Measurements from ENCODE around the gene CD101. TPM values are rescaled to one million over a fixed set of nuclear protein-coding genes. Genes with fewer than 3 reads are reported as not detected.
"Not testable (repeated sequence)": the region's sequence is repeated elsewhere in the genome, so short reads cannot be mapped to it uniquely, and the experiment has no call there.

The CD101 gene
- total RNA-seq, 5 donors from 2014 or later (not counting 1 experiment from before 2014, with no cell fraction given): 4.8 to 13.4 (median 5.3) TPM

- no peak overlapping the region for H3K27ac Mint-ChIP-seq
- Histone ChIP-seq H3K9me3 (no peaks in the 10 kb centered on the region), H3K27ac (ENCODE audit: low read length) (no peak overlapping the region), H3K36me3 (ENCODE audit: control insufficient read depth in 2 of 2, extremely low read depth in 1 of 2, insufficient read depth in 1 of 2, low read length in 1 of 2) (no peaks in the 10 kb centered on the region), H3K4me3 (ENCODE audit: control insufficient read depth in 1 of 2, extremely low read depth in 1 of 2, low read length in 1 of 2) (no peak overlapping the region), H3K4me1 (ENCODE audit: control insufficient read depth in 1 of 2, extremely low read depth in 1 of 2, insufficient read depth in 2 of 2, low read length in 2 of 2) (no peaks in the 10 kb centered on the region), H3K27me3 (replicated peaks in 1 of 2; ENCODE audit: control insufficient read depth in 2 of 2, extremely low read depth in 1 of 2, insufficient read depth in 2 of 2, low read length in 1 of 2) (no peaks in the 10 kb centered on the region)
- no peaks in the 10 kb centered on the region for H3K27me3 Mint-ChIP-seq
- ATAC-seq (replicated peaks in 1 of 4) (no peak), DNase-seq (no peak)
- ChIA-PET CTCF (no interaction called here), POLR2A (no interaction called here)
- H3K36me3 Mint-ChIP-seq: peaks cover 2% of the 10 kb centered on the region
- WGBS (ENCODE audit: insufficient coverage): 100% methylated on average over 3 of the region's 6 CpGs
- peaks cover 0 to 4% (median 0%) of the 10 kb centered on the region in 3 donors for H3K9me3 Mint-ChIP-seq
- no peaks in the 10 kb centered on the region for H3K4me1 Mint-ChIP-seq
- no peak overlapping the region for H3K4me3 Mint-ChIP-seq
Measured at GRCh38 chr1:116971965-116972673, 29.4 kb upstream of the CD101 start.

- Histone ChIP-seq H3K27me3 (replicated peaks in 1 of 2; ENCODE audit: control insufficient read depth in 2 of 2, extremely low read depth in 1 of 2, insufficient read depth in 2 of 2, low read length in 1 of 2) (no peaks in the 10 kb centered on the region), H3K4me3 (ENCODE audit: control insufficient read depth in 1 of 2, extremely low read depth in 1 of 2, low read length in 1 of 2) (no peak overlapping the region), H3K9me3 (no peaks in the 10 kb centered on the region), H3K36me3 (ENCODE audit: control insufficient read depth in 2 of 2, extremely low read depth in 1 of 2, insufficient read depth in 1 of 2, low read length in 1 of 2) (no peaks in the 10 kb centered on the region), H3K4me1 (ENCODE audit: control insufficient read depth in 1 of 2, extremely low read depth in 1 of 2, insufficient read depth in 2 of 2, low read length in 2 of 2) (no peaks in the 10 kb centered on the region), H3K27ac (ENCODE audit: low read length) (no peak overlapping the region)
- ChIA-PET POLR2A (no interaction called here), CTCF (no interaction called here)
- 80% methylated on average over 1 of the region's 2 CpGs for WGBS (ENCODE audit: insufficient coverage)
- H3K27me3 Mint-ChIP-seq: no peaks in the 10 kb centered on the region
- no peak overlapping the region for H3K4me3 Mint-ChIP-seq
- no peak for ATAC-seq (replicated peaks in 1 of 4)
- DNase-seq: no peak
- H3K9me3 Mint-ChIP-seq: peaks cover 0 to 4% (median 0%) of the 10 kb centered on the region in 3 donors
- no peak overlapping the region for H3K27ac Mint-ChIP-seq
- H3K4me1 Mint-ChIP-seq: no peaks in the 10 kb centered on the region
- H3K36me3 Mint-ChIP-seq: peaks cover 2% of the 10 kb centered on the region
Measured at GRCh38 chr1:116972674-116973030, 28.9 kb upstream of the CD101 start.

DNA sequence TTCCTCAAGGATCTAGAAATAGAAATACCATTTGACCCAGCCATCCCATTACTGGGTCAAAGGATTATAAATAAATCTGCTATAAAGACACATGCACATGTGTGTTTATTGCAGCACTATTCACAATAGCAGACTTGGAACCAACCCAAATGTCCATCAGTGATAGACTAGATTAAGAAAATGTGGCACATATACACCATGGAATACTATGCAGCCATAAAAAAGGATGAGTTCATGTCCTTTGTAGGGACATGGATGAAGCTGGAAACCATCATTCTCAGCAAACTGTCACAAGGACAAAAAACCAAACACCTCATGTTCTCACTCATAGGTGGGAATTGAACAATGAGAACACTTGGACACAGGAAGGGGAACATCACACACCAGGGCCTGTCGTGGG, 21.3 kb upstream of the CD101 start:
- H3K36me3 ChIP-seq (ENCODE audit: control insufficient read depth in 2 of 2, extremely low read depth in 1 of 2, insufficient read depth in 1 of 2, low read length in 1 of 2); H3K4me3 Mint-ChIP-seq; ATAC-seq (replicated peaks in 1 of 4); DNase-seq; POLR2A ChIA-PET; CTCF ChIA-PET; H3K4me3 ChIP-seq (ENCODE audit: control insufficient read depth in 1 of 2, extremely low read depth in 1 of 2, low read length in 1 of 2); H3K27me3 ChIP-seq (replicated peaks in 1 of 2; ENCODE audit: control insufficient read depth in 2 of 2, extremely low read depth in 1 of 2, insufficient read depth in 2 of 2, low read length in 1 of 2); H3K27ac ChIP-seq (ENCODE audit: low read length); H3K27me3 Mint-ChIP-seq; H3K9me3 Mint-ChIP-seq; H3K9me3 ChIP-seq; H3K36me3 Mint-ChIP-seq; H3K27ac Mint-ChIP-seq: not testable (repeated sequence)
- peaks cover 8 to 16% of the 10 kb centered on the region in 2 experiments for H3K4me1 ChIP-seq (ENCODE audit: control insufficient read depth in 1 of 2, extremely low read depth in 1 of 2, insufficient read depth in 2 of 2, low read length in 2 of 2)
- no CpG with 5 or more reads among the region's 1 CpG for WGBS (ENCODE audit: insufficient coverage)
- peaks cover 5 to 10% (median 7%) of the 10 kb centered on the region in 3 donors for H3K4me1 Mint-ChIP-seq

DNA sequence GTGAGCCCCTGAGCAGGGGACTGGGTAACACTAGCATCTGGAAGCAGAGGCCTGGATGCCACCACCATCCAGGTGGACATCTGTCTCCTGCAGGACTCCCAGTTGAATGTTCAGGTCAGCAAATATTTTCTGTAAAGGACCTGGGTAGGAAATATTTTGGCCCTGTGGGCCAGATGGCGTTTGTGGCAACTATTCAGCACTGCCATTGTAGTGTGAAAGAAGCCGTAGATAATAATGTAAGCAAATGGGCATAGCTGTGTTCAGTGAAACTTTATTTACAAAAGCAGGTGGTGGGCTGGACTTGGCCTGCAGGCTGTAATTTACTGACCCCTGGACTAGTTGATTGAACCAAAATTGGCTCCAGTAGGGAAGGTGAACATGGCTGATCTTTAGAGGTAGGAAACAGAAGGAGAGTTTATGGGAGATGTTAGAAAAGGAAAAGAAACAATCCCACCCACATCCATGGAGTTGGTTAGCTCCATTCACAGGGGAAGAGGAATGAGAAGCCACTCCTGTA, 20.0 kb upstream of the CD101 start:
- ATAC-seq (replicated peaks in 1 of 4) (no peak), DNase-seq (no peak)
- Mint-ChIP-seq H3K4me1 (peaks cover 13 to 18% (median 15%) of the 10 kb centered on the region in 3 donors), H3K36me3 (no peaks in the 10 kb centered on the region), H3K27ac (no peak overlapping the region), H3K9me3 (no peaks in the 10 kb centered on the region), H3K27me3 (no peaks in the 10 kb centered on the region), H3K4me3 (no peak overlapping the region)
- H3K27me3 ChIP-seq (replicated peaks in 1 of 2; ENCODE audit: control insufficient read depth in 2 of 2, extremely low read depth in 1 of 2, insufficient read depth in 2 of 2, low read length in 1 of 2): peaks cover 0 to 2% of the 10 kb centered on the region in 2 experiments
- H3K9me3 ChIP-seq: no peaks in the 10 kb centered on the region
- H3K4me1 ChIP-seq (ENCODE audit: control insufficient read depth in 1 of 2, extremely low read depth in 1 of 2, insufficient read depth in 2 of 2, low read length in 2 of 2): peaks cover 18 to 27% of the 10 kb centered on the region in 2 experiments
- 81% methylated on average over 2 of the region's 2 CpGs for whole genome bisulfite sequencing (ENCODE audit: insufficient coverage)
- H3K27ac ChIP-seq (ENCODE audit: low read length): no peak overlapping the region
- H3K4me3 ChIP-seq (ENCODE audit: control insufficient read depth in 1 of 2, extremely low read depth in 1 of 2, low read length in 1 of 2): no peak overlapping the region
- no peaks in the 10 kb centered on the region for H3K36me3 ChIP-seq (ENCODE audit: control insufficient read depth in 2 of 2, extremely low read depth in 1 of 2, insufficient read depth in 1 of 2, low read length in 1 of 2)
- ChIA-PET CTCF (no interaction called here), POLR2A (interaction anchor here in 1 of 2 donors (0.6 kb wide), 1 partner anchor 272 kb away, joined by 3 read pairs; no protein-coding TSS in a partner anchor)

DNA sequence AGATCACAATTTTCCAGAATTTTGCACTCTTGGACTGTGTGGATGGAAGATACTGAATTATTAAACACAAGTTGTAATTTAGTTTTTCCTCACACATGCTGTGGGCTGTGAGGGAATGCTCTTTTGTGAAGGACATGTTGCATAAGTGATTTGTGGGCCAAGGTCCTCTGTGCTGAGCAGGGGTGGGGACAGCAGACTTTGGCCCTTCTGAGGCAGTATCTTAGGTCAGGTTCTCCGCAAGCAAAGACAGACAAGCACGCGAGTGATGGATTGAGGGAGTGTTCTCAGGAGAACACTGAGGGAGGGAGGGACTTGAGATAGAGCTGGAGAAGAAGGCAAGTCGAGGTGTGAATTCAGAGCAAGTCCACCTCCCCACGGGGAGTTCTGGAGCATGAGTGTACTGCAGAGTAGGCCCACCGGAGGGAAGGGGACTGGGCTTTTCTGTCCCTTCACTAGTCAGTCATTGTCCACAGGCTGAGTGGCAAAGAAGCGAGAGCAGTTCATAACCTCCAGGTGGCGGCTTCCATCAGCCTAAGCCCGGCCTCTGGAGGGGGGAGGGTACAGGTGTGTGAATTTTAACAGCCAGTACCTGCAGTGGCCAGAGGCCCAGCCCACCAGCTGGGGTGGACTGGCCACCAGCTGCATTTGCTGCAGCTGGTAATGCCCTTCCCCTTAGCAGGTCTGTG, 19.1 kb upstream of the CD101 start:
- WGBS (ENCODE audit: insufficient coverage): 86% methylated on average over 6 of the region's 9 CpGs
- Mint-ChIP-seq H3K4me1 (peaks cover 21 to 27% (median 24%) of the 10 kb centered on the region in 3 donors), H3K9me3 (no peaks in the 10 kb centered on the region), H3K36me3 (no peaks in the 10 kb centered on the region), H3K4me3 (no peak overlapping the region), H3K27me3 (no peaks in the 10 kb centered on the region), H3K27ac (peak overlapping the region in 1 of 2 donors; percentile 35)
- ATAC-seq (replicated peaks in 1 of 4): no peak
- no peak for DNase-seq
- H3K36me3 ChIP-seq (ENCODE audit: control insufficient read depth in 2 of 2, extremely low read depth in 1 of 2, insufficient read depth in 1 of 2, low read length in 1 of 2): no peaks in the 10 kb centered on the region
- POLR2A ChIA-PET: interaction anchor here in 1 of 2 donors (0.9 kb wide), 1 partner anchor 78 kb away, joined by 8 read pairs; the partner anchor contains the start of gene TTF2
- no peaks in the 10 kb centered on the region for H3K9me3 ChIP-seq
- no peak overlapping the region for H3K4me3 ChIP-seq (ENCODE audit: control insufficient read depth in 1 of 2, extremely low read depth in 1 of 2, low read length in 1 of 2)
- H3K4me1 ChIP-seq (ENCODE audit: control insufficient read depth in 1 of 2, extremely low read depth in 1 of 2, insufficient read depth in 2 of 2, low read length in 2 of 2): peaks cover 27 to 28% of the 10 kb centered on the region in 2 experiments
- H3K27ac ChIP-seq (ENCODE audit: low read length): no peak overlapping the region
- CTCF ChIA-PET: interaction anchor here (0.6 to 0.7 kb wide), 2 partner anchors 9 to 202 kb away, joined by 3 read pairs; no protein-coding TSS in a partner anchor
- peaks cover 0 to 3% of the 10 kb centered on the region in 2 experiments for H3K27me3 ChIP-seq (replicated peaks in 1 of 2; ENCODE audit: control insufficient read depth in 2 of 2, extremely low read depth in 1 of 2, insufficient read depth in 2 of 2, low read length in 1 of 2)

DNA sequence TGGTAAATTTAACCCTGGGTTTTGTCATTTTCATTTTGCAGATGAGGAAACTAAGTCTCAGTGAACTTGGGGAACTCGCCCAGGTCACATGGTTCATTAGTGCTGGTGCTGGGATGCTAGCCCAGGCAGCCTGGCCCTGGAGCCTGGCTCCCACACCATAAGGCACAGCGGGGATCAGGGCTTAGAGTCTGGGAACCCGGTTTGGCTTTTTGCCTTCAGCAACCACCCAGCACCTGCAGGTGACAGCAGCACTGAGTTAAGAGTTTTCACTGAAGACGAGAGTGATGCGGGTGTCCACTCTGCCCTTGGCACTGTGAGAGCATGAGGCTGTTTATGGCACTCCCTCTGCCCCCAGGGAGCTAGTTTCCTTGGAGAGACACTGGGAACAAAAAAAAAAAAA, 18.4 kb upstream of the CD101 start:
- H3K27me3 Mint-ChIP-seq: no peaks in the 10 kb centered on the region
- DNase-seq: no peak
- no peak for ATAC-seq (replicated peaks in 1 of 4)
- H3K4me3 Mint-ChIP-seq: no peak overlapping the region
- Histone ChIP-seq H3K4me1 (ENCODE audit: control insufficient read depth in 1 of 2, extremely low read depth in 1 of 2, insufficient read depth in 2 of 2, low read length in 2 of 2) (peaks cover 33 to 35% of the 10 kb centered on the region in 2 experiments), H3K27me3 (replicated peaks in 1 of 2; ENCODE audit: control insufficient read depth in 2 of 2, extremely low read depth in 1 of 2, insufficient read depth in 2 of 2, low read length in 1 of 2) (peaks cover 0 to 3% of the 10 kb centered on the region in 2 experiments), H3K4me3 (ENCODE audit: control insufficient read depth in 1 of 2, extremely low read depth in 1 of 2, low read length in 1 of 2) (no peak overlapping the region), H3K27ac (ENCODE audit: low read length) (no peak overlapping the region), H3K9me3 (no peaks in the 10 kb centered on the region), H3K36me3 (ENCODE audit: control insufficient read depth in 2 of 2, extremely low read depth in 1 of 2, insufficient read depth in 1 of 2, low read length in 1 of 2) (no peaks in the 10 kb centered on the region)
- no peaks in the 10 kb centered on the region for H3K36me3 Mint-ChIP-seq
- no peaks in the 10 kb centered on the region for H3K9me3 Mint-ChIP-seq
- ChIA-PET POLR2A (interaction anchor here in 1 of 2 donors (0.9 kb wide), 1 partner anchor 77 kb away, joined by 8 read pairs; the partner anchor contains the start of gene TTF2), CTCF (interaction anchor here (0.6 to 0.7 kb wide), 3 partner anchors 9 to 219 kb away, joined by 3 to 6 read pairs (median 3); no protein-coding TSS in a partner anchor)
- WGBS (ENCODE audit: insufficient coverage): 91% methylated on average over 3 of the region's 5 CpGs
- peaks cover 28 to 33% (median 30%) of the 10 kb centered on the region in 3 donors for H3K4me1 Mint-ChIP-seq
- peak overlapping the region in 1 of 2 donors; percentile 22 for H3K27ac Mint-ChIP-seq

Data from T-cell (primary cell).